GM04503 (cell line): ENCODE results near the gene MICALL2.

Experiments used
- DNase-seq: peaks from one replicate; pipeline ENCODE4 v3.0.0-alpha.2; 2012; ENCODE audit warnings: low read depth

Gene MICALL2

DNA sequence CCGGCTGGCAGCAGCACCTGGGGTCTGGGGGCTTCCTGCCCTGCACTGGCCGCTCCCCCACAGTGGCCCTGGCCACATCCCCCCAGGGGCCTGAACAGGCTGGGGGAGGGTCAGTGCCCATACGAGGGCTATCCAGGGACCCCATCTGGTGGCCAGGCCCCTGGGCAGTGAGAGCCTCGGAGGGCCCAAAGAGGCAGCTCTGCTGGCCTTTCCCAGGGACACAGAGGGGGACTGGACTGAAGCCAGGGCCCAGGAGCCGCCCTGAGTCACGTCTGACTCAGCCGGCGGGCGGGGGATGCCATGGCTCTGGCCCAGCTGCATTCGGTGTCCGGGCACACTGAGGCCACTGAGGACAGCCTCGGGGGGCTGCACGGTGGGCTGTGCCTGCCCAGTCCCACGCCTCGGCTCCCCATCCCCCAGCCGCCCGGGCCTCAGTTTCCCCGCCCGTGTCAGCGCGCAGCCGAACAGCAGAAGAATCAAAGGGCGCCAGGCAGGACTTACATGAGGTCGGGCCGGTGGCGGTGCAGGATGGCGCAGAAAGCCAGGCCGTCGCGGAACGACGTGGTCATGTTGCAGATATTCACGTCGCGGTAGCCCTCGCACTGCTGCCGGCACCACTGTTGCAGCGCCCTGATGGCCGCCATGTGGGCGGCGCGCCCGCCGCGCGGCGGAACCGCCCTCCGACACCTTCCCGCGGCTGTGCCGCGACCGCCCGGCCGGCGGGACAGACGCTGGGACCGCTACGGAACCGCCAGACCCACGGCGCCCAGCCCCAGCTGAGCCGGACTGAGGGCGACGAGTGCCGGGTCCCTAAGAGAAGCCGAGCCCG is at the start of gene MICALL2:
Gene MICALL2, minus strand, starts transcription at position 788 of the 829 bp plus-strand sequence. Its CDS starts 144 bp downstream, at position 644.
- DNase-seq = peak; percentile 42

DNA sequence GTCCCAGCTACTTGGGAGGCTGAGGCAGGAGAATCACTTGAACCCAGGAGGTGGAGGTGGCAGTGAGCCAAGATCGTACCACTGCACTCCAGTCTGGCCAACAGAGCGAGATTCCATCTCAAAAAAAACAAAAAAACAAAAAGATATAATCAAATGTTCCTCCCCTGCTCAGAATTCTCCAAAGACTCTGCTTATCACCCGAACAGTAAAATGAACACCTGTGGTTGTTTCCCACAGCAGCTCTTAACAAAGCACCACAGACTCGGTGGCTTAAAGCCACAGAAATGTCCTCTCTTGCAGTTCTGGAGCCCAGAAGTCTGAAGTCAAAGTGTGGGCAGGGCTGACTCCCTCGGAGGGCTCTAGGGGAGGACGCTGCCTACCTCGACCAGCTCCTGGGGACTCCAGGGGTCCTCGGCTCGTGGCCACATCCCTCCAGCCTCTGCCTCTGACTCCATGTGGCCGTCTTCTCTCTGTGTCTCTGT is 49.0 kb upstream of the MICALL2 start:
- no peak for DNase-seq

DNA sequence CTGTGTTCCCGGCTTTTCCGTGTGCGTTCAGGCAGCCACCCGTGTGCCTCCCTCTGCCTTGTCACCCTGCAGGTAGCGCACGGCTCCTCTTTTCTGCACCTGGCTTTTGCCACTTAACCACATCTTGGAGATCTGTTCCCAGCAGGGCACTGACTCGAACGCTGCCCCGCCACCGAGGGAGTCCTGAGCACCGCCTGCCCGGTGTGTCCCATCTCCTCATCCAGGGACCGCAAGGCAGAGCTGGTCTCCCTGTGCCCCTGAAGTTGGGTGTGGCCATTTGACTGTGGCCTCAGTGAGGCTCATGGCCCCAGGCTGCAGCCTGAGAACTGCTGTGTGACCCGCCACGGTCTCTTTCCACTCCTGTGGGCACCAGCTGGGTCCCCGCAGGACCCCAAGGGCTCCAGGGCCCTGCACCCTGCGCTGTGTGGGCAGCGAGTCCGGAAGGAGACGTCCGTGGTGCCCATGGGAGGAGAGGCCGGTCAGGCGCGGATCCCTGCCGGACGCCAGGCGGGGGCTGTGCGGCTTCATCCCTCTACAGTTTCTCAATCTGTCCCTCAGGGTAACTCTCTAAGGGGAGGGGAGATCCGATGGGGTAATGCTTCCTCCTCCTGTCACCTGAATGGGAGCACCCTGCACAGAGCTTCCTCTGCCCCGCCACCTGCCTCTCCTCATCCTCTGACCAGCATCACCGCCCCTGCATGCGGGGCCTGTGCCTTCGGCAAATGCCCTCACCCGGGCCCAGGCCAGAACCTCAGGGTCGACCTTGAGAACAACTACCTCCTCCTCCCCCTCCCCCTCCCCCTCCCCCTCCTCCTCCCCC is 46.7 kb upstream of the MICALL2 start:
- DNase-seq = no peak

DNA sequence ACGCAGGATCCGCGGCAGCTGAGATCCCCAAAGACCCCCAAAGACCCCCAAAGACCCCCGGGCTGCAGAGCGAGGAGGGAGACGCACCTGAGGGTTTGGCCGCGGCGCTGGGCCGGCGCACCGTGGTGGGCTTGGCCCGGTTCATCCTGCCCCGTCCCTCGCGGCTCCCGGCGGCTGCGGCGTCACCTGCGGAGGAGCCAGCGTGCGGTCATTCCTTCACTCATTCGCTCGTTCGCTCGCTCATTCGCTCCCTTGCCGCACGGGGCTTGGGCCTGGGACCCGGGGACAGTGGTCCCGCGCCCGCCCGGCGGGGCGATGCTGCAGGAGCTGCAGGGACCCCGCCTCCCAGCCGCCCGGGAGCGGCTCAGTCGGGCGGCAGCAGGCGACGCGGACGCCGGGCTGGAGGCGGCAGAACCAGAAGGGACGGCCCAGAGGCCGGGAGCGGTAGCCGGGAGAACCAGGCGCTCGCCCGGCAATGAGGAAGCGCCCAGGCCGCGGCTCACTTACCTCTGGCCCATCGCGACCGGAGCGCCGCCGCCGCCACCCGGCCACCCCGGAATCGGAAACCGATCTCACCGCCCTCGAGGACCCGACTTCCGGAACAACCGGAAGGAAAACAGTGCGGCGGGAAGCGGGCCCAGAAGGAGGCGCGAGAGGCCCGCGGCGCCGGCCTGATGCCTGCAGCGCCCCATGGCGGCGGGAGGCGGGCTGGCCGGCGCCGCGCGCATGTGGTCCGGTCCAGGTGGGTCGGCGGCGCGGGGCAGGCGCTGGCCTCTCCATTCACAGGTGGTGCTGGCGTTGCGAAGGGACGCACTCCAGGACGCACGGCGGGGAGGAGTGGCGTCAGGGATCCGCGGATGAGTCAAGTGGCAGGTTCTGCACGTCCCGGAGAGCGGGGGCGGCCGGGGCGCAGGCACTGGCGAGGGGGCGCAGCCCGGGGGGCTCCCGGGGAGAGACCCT is 44.8 kb upstream of the MICALL2 start, which contains the start of gene INTS1:
Gene INTS1, minus strand, starts transcription at position 574 of the 960 bp plus-strand sequence. Its CDS starts 429 bp downstream, at position 145.
- DNase-seq = peak; percentile 35

DNA sequence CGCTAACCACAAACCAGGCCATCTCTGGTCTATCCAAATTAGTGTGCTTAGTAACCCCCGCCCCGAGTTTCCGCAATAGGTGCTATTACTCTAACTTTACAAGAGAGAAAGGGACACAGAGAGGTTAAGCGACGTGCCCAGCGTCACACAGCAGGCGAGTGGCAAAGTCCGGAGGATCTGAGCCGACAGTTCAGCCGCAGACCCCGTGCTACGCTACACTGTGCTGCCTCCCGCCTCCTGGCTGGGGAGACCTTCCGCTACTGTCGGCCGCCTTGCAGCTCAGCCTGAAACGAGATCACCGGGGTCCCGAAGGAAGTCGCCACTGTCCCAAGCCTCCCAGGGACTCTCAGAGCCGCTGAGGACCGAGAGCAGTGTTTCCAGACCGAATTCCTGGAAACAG is 44.1 kb upstream of the MICALL2 start:
- DNase-seq = no peak

DNA sequence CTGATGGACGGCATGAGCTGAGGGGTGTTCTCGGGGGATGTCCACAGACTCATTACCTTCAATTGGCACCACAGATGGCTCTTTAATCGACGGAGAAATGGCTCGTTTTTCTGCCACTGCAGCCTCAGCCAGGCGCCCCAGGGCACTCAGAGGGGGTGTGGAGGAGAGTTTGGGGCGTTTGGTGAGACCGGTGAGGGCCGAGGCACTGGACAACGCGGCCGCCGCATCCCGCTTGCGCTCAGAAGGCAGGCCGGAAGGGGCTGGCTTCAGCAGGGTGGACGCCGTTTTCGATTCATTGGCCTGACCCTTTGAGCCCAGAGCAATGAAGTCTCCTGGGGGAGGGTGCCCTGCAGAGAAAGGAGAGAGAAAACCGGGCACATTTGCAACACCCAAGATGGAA is 43.6 kb upstream of the MICALL2 start:
- no peak for DNase-seq

DNA sequence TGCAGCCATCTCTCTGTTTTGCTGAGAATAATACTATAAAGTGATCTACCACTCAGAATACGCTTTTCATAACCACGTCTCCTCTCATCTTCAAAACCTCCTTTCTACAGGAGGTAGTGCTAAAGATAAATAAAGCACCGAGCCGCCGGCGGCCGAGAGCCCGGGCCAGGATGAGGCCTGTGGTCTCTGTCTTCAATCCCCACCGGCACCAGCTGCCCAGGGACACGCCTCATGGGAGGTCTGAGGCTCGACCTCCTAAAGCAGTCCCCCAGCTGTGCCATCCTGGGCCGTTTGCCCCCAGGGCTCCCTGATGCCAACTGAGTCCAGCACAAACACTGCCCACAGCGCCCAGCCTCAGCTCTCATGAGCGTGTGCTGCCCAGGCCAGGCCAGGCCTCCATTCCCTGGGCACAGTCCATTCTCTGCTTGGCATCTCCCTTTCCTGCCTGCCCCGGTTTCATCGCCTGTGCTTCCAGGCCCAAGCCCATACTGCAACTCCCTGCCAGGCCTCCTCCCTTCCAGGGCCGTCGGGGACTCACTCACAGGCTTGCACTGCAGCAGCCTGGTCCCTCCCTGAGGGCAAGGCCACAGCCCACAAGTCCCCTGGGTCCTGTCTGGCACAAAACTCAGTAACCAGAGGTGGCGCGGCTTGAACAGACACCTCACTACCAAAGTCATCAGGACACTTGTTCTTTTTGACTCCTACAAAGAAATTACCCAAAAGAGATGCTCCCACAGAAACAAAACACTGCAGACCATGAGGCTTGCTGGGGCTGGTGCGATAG is 42.4 kb upstream of the MICALL2 start:
- DNase-seq = no peak

DNA sequence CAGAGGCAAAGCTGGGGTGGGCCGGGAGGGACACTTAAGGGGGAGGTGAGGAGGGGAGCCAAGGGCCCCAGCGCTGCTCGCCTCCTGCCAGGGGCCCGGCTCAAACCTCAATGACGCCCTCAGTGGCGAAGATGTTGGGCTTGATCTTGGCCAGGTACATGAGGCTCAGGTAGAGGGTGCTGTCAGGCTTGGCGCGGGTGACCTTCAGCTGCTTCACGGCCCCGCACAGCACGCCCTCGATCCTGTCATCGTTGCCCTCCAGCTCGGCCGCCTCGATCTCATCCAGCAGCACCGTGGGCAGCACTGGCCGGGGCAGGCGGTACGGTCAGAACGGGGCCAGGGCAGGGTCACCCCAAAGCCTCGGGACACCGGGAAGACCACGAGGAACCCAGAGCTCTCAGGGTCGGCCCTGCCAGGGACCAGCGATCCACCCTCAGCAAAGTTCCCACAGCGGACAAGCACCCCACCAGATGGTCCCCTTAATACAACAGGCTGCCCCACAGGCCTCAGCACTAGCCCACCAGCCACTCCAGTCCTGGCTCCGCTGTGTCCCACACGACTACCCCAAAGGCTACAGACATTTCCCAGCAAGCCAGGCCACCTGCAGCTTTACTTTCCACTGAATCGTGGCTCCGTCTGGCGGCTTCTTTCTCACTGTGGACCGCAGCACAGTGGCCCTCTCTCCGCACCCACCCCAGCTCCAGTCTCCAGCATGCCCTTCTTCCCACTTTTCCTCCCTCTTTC is 41.0 kb upstream of the MICALL2 start:
- no peak for DNase-seq

DNA sequence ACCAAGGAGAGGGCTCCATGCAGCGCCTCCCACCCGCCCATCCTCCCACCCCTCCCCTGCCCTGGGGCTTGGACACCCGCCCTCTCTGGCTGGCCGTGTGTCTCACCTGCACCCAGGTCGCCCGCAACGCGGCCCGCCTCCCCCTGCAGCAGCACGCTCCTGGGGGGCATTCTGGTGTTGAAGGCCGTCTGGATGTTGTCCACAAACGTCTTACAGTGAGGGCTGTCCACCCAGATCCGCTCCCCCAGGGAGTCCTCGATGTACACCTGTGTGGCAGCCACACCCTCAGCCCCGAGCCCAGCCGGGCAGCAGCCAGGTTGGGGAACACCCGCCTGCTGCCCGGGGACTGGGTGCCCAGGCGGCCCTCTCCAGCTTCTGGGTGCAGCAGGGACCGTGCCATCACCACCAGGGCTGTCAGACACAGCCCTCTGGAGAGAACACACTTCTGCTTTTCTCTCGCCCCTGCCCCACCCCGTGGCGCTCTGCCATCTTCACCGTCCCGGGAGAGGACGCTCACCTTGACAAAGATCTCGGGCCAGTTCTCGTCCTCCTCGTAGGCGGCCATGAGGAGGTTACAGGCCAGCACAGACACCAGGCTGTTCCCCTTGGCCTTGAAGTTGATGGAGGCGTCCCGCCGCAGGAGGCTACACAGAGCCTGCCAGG is 40.2 kb upstream of the MICALL2 start:
- DNase-seq = no peak

DNA sequence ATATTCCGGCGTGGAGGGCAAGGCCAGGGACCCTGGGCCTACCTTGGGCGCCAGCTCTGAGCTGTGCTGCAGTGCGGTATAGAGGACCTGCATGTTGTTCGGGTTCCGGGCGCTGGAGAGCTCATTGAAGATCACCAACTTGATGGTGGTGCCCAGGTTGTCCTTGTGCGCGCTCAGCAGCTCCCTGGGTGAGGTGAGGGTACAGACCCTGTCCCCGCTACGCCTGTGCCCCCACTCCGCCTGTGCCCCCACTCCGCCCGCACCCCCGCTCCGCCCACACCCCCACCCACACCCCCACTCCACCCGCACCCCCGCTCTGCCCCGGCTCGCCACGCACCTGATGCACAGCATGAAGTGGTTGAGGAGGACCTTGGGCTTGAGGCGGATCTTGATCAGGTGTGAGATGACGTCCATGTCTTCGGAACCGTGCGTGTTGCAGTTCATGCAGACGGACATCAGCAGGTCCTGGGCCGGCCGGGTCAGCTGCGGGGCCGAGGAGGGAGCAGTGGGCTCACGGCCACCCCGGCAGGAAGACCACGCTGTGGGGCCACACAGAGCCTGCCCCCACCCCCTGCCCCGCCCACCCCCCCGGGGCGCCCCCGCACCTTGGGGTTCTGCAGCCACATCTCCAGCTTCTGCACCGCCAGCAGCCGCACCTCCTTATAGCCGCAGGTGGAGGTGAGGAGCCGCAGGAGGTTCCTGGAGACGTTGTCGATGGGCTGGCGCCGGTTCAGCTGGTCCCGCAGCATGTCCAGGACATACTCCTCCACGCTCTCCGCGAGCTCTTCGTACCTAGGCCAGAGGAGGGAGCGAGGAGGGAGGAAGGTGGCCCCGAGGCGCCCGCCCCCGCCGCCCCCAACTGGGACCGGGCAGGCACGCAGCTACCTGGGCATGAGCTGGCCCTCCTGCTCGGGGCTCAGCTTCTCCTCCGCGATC is 39.4 kb upstream of the MICALL2 start:
- no peak for DNase-seq

DNA sequence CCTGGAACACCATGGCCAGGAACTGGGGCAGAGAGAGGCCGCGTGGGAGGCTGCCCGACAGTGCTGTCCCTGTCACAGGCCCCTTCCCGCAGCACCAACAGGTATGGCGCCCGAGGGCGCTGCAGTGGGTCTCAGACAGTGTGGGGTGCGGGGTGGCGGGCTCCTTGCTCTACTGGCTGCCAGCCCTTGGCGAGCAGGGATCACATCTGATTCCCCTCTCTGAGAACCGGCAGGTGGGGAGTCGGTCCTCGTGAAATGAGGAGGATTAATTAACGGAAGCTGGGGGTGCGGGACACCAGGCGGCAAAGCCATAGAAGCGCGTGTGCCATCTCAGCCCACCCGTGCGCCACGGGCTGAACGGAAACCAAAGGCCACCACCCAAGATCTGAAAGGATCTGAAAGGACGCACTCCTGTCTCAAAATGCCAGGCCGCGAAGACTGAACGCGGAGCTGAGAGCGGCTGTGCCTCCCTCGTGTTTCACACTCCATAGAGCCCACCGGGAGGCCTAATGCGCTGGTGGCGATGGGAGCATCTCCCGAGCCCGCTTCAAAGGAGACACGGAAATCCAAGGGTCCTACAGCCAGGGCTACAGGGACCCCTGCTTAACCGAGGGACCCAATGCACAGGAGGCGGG is 38.1 kb upstream of the MICALL2 start:
- DNase-seq = no peak

DNA sequence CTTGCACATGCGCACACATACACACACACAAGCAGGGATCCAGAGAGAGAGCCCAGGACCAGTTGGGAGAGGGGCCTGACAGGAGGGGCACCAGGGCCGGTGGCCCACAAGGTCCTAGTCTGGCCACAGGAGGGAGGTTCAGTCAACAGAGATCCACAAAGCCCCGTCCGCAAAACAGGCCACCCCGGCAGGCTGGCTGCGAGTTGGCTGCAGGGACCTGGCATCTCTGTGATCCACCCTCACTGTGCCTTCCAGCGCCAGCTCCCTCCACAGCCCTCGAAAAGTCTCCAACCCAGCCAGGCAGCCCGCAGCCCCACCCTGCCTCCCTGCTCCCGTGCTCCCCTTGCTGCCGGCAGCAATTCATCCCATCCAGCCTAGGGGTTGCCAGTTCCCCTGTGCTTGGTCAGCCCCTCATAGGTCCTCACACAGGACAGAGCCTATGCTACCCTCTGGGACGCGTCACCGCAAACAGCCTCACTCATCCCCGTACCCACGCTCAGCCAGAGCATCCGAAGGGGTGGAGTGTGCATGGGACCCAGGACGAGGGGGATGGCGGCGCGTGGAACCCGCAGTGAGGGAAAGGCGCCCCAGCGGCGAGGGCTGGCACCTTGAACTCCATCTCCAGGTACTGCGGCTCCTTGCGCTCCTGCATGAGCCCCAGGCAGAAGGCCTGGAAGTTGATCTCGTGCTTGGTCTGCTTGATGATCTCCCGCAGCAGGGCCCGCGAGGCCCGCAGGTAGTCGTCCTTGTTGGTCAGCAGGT is 37.4 kb upstream of the MICALL2 start:
- no peak for DNase-seq

DNA sequence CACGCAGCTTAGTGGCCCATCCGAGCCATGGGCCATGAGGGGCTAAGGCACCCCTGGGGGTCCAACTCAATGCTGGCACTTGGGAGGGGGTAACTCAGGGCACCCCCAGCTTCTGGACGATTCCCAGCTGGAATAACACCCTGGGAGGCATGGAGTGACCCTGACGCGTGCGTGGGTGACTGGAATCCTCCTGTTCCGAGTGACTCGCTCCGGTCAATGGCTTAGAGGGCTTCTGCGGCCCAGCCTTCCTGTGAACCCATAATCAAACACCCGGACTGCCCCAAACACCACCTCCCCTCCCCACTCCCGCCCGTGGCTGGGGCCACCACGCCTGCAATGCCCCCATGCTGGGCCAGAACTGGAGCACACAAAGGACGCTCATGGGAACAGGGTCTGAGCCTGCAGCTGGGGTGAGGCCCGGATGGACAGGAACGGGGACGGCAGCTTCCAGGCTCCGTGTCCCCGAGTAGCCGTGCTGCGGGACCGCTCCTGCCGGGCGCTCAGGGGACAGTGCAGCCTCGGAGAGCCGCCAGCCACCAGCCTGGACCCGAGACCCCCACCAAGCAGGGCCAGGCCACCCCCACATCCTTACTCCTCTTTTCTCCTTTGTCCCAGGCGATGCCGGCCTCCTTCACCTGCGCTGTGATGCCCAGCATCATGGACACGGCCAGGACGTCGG is 36.4 kb upstream of the MICALL2 start:
- DNase-seq = no peak

DNA sequence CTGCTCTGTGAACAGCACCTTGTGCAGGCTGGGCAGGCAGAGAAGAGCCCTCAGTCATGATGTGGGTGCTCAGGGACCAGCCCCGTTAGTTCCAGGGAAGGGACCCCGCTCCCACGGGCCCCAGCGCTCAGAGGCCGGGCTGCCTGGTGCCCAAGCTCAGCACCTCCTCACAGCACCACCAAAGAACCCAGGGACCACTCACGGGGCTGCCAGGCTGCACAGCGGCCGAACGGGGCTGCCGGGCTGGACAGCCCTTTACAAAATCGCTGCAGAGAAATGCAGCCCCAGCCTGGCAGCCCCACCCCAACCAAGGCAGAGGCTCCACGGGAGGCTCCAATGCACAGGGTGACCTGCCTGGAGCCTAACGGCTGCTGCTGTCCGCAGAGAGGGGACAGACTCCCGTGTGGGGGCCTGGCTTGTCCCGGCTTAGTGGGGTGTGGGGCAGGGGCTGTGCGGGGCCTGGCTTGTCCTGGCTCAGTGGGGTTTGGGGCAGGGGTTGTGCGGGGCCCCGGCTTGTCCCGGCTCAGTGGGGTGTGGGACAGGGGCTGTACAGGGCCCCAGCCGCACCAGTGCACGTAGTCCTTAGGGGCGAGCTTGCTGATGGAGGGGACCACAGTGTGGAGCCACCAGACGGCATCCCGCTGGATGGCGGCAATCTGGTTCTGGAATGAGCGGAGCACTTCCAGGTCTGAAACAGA is 35.7 kb upstream of the MICALL2 start:
- DNase-seq = no peak

DNA sequence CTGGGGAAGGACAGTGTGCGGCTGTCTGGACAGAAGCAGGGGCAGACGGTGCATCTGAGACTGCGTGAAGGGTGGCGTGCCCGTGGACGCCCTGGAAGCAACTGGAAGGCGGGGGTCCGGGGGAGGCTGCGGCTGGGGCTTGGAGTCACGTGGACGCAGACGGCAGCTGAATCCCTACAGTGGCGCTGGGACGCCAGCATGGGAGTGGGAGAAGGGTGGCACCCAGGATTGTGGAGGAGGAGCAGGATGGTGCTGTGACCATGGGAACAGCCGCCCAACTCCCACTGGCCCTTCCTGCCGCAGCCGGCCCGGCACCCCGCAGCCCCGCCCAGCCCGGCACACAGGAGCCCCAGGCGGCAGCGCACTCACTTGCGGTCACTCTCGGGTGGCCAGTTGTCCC is 35.2 kb upstream of the MICALL2 start:
- DNase-seq = no peak

DNA sequence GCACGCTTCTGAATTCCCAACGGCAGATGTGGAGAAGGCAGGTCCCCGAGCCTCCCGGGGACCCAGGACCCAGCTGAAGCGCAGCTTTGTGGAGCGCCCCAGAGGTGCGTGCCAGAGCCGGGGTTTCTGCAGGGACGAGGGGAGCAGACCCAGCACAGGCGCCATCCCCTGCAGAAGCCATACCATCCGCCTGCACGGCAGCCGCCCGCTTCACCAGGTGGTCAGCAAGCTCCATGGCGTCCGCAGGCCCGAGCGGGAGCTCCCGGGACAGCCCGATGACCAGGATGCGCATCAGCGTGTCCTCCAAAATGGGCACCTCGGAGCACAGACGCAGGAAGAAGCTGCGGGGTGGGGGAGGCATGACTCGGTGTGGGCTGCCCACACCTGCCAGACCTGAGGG is 34.3 kb upstream of the MICALL2 start:
- no peak for DNase-seq
